ENCODE data around the gene CACNA1B.

CACNA1B gene

GRCh38 chr9:138044485-138045383, 167.2 kb downstream of the CACNA1B start:
- no peak for DNase-seq

- no peak for DNase-seq
Observed at GRCh38 chr9:138045541-138046490, 168.2 kb downstream of the CACNA1B start.

- no peak for DNase-seq
Observed at GRCh38 chr9:138046641-138047301, 169.2 kb downstream of the CACNA1B start.

- no peak for DNase-seq
Observed at GRCh38 chr9:138047469-138048040, 170.0 kb downstream of the CACNA1B start.

GRCh38 chr9:138048184-138048583, 170.6 kb downstream of the CACNA1B start:
- no peak for DNase-seq

- no peak for DNase-seq
Observed at GRCh38 chr9:138049085-138049778, 171.7 kb downstream of the CACNA1B start.

GRCh38 chr9:138049779-138050471, 172.3 kb downstream of the CACNA1B start:
- DNase-seq: no peak

- DNase-seq: no peak
Observed at GRCh38 chr9:138050472-138051330, 173.1 kb downstream of the CACNA1B start.

- DNase-seq: no peak
Observed at GRCh38 chr9:138051586-138052321, 174.2 kb downstream of the CACNA1B start.

GRCh38 chr9:138052322-138052615, 174.7 kb downstream of the CACNA1B start:
- no peak for DNase-seq

- no peak for DNase-seq
Observed at GRCh38 chr9:138052635-138053320, 175.2 kb downstream of the CACNA1B start.

GRCh38 chr9:138053321-138053868, 175.8 kb downstream of the CACNA1B start:
- DNase-seq: no peak

GRCh38 chr9:138053996-138054752, 176.6 kb downstream of the CACNA1B start:
- DNase-seq: no peak

- DNase-seq: no peak
Observed at GRCh38 chr9:138057726-138058125, 180.1 kb downstream of the CACNA1B start.

GRCh38 chr9:138058181-138058580, 180.6 kb downstream of the CACNA1B start:
- no peak for DNase-seq

GRCh38 chr9:138059196-138059595, 181.6 kb downstream of the CACNA1B start:
- no peak for DNase-seq

GRCh38 chr9:138060365-138060764, 182.8 kb downstream of the CACNA1B start:
- DNase-seq: no peak

GRCh38 chr9:138060881-138061280, 183.3 kb downstream of the CACNA1B start:
- DNase-seq: no peak

All from NCI-H1694 (cell line).